ENCODE data around the gene KYNU. TPM values are rescaled to one million over a fixed set of nuclear protein-coding genes. Genes with fewer than 3 reads are reported as not detected.
A peak's percentile ranks its signal among the peaks of the same experiment; 100 is the strongest.
"Not testable (repeated sequence)": the region's sequence is repeated elsewhere in the genome, so short reads cannot be mapped to it uniquely, and the experiment has no call there.

Gene KYNU
- total RNA-seq, result 1 to 10 TPM in 1 of 2 donors, under 1 TPM in 1; 0.61 to 2.3 TPM
- long read RNA-seq, full-length matches to known transcripts, result 1 of 2 reads
- long read RNA-seq, partial matches to known transcripts, result 1 of 2 reads
- long read RNA-seq, other reads (novel, unspliced or antisense), result 0 of 2 reads

DNA sequence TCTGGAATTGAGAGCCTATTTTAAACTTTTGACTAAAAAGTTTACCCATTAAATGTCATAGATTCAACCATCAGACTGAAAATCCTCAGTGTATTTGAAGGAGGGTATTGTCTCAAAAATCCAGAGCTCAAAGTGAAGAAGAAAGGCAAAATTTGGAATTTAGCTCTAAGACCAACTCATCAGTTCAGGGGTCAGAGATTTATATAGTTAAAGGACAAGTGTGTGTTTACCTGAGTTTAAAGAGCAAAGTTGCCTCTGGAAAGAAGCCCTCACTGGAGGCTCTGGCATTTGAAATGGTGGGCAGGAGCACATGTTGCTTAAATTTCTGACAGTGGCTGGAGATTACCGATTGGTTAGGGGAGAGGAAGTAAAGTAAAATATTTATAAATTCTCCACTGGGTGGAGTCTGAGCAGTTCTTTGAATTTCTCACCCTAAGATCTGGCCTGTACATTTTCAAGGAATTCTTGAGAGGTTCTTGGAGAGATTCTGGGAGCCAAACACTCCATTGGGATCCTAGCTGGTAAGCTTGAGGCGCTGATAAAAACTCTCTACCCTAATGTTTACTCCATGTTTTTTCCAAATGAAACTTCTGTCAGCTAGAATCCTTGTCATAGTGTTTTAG is at the start of gene KYNU:
TSS of gene KYNU (plus strand) at position 449 of the 623 bp plus-strand sequence. CDS start 7,704 bp downstream, outside the sequence.
- ATAC-seq (no peak), DNase-seq (no peak)
- intact Hi-C loops (cut with DNase I, micrococcal nuclease), result no loop called here

DNA sequence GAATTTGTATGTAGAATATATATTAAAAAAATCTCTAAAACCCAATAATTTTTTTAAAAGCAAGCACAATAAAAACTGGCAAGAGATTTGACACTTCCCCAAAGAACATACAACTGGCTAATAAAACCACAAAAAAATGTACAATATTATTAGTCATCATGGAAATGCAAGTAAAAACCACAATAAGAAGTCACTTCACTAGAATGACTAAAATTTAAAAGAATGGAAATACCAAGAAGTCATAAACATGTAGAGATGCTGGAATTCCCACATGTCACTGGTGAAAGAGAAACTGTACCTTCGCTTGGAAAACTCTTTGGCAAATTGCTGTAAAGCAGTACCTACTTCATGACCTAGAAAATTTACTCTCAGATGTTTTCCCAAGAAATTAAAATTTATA is 43.4 kb upstream of the KYNU start:
- ATAC-seq (no peak), DNase-seq (no peak)
- intact Hi-C loops (cut with DNase I, micrococcal nuclease), result no loop called here

DNA sequence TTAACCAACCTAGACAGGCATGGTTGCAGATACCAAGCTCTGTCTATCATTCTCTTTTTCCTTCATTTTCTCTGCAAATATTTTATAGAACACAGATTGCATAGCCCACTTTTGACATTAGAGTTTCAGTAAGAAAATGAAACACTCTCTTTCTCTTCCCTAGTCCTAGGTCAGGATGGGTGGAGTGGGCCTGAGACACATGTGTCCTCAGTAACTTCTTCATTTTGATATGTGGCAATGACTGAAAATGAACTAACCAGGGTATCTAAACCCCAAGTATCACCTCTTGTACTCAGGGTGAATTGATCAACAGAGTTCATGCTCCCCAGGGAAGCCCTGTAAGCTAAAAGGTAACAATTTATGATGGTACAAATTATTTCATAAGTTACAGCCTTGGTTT is 37.0 kb upstream of the KYNU start:
- ATAC-seq (no peak), DNase-seq (no peak)
- intact Hi-C loops (cut with DNase I, micrococcal nuclease), result no loop called here

DNA sequence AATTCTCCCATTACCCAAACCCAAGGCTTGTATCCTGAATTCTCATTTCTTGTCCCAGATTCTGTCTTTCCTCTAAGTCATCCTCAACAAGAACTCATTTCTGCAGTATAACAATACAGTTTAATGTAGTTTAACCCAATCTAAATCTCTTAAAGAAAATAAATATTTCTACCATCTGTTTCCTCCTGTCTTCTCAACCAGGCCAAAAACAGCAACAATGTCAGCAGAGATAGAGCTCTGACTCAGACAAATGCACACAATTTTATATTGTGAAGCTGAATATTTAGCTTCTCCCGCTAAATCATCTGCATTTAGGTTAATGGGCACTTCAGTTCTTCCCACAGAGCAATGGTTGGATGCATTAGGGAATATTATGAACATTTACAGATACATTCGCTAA is 35.7 kb upstream of the KYNU start:
- intact Hi-C loops (cut with DNase I, micrococcal nuclease), result no loop called here
- no peak for ATAC-seq
- DNase-seq, result no peak

DNA sequence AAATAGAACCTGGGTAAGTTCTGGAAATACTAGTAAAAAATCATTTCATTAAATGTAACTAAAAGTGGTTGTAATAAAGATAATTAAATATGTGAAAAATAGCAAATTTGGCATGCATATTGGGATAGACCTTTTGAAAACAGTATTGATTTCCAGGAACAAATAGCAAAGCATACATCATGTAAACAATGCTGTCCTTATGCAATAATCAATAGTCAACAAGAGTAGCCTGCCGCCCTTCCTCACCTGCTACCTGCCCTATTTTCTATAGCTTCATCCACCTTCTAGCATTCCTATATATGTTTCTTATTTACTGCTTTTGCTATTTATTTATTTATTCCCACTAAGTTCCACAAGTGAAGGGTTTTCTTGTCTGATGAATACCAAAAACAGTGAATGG is 35.1 kb upstream of the KYNU start:
- no peak for DNase-seq
- intact Hi-C loops (cut with DNase I, micrococcal nuclease), result no loop called here
- no peak for ATAC-seq

DNA sequence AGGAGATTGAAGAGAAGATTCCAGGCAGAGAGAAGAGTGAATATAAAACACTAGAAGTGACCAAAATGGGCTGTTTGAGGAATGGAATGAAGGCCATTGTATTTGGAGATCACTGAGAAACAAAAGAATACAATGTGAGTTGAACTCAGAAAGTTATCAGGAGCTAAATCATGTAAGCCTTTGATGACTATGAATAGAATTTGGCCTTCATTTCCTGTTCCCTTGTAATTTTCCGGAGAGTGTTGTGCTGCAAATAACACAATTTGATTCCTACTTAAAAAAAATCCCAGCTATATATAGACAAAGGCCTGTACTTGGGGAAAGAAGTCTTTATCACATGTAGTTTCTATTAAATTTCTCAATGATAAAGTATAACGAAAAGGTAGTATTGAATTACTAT is 33.7 kb upstream of the KYNU start:
- ATAC-seq (no peak), DNase-seq (no peak)
- intact Hi-C loops (cut with DNase I, micrococcal nuclease), result no loop called here

DNA sequence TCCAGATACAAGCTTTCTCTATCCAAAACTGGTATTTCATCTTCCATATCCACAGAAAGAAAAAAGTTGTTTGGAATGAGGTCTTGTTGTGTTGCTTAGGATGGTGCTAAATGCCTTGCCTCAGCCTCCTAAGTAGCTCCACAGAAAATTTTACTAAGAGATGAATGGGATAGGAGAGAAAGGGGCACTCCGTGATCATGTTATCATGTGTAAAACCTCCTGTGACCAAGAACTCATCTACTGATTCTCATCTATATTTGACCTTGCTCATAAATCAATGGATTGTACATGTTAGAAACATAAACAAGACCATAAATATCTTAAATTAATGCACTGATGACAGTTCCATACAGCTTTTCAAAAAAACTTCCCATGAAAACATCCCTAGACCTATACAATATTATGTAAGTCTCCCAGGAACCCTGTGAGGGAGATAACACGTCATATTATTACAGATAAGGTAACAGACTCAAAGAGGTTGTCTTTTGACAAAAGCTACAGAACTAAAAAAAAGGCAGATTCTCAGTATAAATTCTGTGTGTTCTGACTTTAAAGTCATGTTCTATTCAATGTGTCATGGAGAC is 29.3 kb upstream of the KYNU start:
- intact Hi-C loops (cut with DNase I, micrococcal nuclease), result no loop called here
- DNase-seq (no peak), ATAC-seq (no peak)

DNA sequence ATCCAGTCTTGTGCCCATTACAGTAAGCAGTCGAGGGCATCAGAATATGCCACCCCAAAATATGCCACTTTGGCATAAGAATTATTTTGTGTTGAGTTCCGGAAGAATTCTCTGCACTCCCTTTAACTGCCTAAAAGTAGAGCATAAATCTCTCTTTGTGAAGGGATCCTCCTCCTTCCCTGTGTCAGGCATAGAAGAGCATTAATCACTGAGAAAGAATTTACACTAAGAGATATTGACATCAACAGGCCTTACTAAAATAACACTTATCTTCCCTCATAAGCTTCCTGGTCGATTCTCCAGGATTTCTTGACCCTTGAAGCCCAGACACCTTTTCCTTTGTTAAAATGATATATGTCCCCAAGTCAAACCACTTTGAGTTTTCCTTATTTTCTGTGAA is 27.6 kb upstream of the KYNU start:
- DNase-seq (no peak), ATAC-seq (no peak)
- intact Hi-C loops (cut with DNase I, micrococcal nuclease), result no loop called here

DNA sequence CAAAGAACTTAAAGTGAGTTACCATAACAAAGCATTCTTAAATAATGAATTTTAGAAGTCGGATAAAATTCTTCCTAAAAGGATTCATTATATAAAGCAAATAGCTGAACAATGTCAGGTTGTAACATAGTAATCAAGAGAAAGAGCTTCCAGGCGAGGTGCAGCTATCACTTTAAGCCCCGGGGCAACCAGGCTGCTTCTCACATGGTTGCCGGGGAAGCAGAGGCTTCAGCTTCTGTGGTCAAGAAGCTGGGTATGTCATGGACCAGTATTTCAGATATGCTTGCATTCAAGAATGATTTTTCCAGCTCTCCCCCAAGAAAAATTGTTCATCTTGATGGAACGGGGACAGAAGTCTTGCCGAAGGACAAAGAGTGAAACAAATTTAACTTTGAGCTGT is 23.6 kb upstream of the KYNU start:
- DNase-seq (no peak), ATAC-seq (no peak)
- intact Hi-C loops (cut with DNase I, micrococcal nuclease), result no loop called here

DNA sequence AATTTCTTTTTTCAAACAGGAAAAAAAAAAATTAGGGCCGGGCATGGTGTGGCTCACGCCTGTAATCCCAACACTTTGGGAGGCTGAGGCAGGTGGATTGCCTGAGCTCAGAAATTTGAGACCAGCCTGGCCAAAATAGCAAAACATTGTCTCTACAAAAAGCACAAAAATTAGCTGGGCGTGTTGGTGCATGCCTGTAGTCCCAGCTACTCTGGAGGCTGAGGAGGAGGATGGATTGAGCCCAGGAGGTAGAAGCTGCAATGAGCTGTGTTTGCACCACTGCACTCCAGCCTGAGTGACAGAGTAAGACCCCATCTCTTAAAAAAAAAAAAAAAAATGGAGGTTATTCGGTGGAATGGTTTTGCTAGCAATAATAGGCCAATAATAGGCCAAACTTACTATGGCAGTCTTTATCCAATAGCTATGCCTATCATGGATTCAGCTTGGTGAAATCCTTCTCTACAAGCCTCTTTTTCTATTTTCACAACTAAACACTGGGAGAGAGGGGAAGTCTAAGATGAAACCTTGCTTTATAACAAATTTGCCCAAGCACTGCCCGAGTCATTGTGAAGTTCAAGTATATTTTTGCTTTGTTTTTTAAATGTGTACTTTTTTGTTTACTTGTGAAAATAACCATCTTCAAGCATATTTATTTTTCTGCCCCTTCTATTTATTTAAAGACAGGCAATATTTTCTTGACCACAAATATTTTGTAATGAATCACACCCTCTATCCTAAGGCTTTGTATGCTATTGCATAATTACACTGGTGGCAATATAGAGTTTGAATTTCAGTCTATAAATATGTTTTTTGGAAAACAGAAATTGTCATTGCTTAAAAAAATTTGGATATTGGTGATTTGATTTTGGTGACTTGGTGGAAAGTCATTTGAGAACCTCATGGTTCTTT is 20.0 kb upstream of the KYNU start:
- DNase-seq (no peak), ATAC-seq (no peak)
- intact Hi-C loops (cut with DNase I, micrococcal nuclease), result no loop called here

DNA sequence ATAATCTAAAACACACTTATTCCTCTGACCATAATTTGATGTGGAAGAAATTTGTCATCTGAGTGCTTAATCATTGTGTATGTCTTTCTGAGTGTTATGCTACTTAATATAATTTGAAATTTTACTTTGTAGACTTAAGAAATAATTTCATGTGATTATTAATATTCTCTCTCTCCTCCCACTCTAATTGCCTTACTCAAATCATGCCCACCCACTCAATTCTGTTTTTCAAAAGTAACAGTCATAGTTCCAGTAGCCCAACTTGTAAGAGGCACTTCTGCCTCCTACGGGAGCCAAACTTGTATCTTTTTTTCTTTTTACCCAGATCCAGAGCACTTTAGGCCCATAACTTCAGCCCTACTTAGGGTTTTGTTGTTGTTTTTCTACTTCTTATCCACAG is 18.5 kb upstream of the KYNU start:
- DNase-seq, result no peak
- no peak for ATAC-seq
- intact Hi-C loops (cut with DNase I, micrococcal nuclease), result no loop called here

DNA sequence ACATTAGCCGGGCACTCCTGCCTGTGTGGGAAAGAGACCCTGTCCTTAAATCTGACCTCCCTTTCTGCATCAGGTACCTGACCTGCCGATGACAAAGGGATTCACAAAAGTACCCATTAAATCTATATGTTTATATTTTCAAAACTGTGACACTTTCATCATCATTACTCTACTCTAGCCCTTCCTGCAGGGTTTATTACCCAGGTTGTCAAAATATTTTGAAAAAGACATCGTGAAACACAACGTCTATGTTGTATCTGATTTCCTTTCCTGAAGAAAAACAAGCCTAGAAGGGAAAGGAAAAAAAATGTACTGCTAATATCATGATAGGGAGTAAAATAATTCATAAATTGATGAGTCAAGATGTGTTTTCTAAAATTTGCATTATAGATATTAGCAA is 15.2 kb upstream of the KYNU start:
- DNase-seq (no peak), ATAC-seq (no peak)
- intact Hi-C loops (cut with DNase I, micrococcal nuclease), result no loop called here

DNA sequence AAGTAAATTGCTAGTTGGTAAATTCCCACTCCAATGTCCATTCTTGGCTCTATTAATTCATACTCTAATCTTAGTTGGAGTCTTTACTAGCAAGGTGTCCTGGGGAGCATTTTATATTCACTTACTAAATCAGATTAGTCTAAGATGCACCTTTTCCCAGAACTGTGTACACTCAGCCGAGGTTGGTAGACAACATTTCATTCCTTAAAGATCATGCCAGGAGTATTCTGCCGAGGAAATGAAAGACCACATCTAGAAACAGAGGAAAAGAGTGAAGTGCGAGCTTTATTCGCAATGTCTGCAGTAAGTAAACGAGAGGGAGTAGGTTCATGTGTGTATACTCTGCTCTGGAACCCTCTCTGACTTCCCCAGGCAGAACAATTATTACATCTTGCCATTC is 14.6 kb upstream of the KYNU start:
- intact Hi-C loops (cut with DNase I, micrococcal nuclease), result no loop called here
- no peak for ATAC-seq
- DNase-seq, result no peak

DNA sequence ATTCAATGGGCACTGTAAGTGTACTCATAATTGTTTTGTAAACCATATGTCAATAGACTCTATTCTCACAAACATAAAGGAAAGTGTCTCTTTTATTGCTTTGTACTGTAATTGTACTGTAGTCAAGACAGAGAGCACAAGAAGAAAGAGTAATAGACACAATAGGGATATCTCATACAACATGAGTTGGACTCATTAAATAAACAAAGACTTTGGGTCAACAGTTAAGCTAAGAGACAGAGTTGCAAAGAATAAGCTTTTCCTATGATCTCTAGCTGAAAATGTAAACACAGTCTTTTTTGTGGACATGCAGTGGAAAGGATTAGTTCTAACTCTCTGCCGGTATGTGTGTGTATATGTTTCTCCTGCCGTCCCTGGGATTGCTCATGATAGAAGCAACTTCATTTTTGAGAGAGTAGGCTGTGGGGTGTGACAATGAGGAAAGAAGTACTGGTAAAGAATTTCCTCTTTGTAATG is 13.9 kb upstream of the KYNU start:
- DNase-seq, result no peak
- peak; percentile 51 for ATAC-seq

DNA sequence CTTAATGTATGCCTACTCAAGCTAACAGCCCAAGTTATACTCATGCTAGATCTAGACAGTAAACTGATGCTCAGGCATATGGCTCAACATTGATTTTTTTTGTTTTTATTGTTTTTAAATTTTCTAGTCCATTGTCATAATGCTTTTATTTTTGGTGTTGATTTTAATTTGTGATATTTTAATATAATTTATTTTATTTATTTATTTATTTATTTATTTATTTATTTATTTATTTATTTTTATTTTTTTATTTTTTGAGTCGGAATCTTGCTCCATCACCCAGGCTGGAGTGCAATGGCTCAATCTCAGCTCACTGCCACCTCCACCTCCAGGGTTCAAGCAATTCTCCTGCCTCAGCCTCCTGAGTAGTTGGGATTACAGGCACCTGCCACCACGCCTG is 12.9 kb upstream of the KYNU start:
- ATAC-seq; intact Hi-C loops (cut with DNase I, micrococcal nuclease); DNase-seq: not testable (repeated sequence)

More for the DNA sequence above, 13.9 kb upstream of the KYNU start:
- intact Hi-C loops (cut with DNase I, micrococcal nuclease), result no loop called here

DNA sequence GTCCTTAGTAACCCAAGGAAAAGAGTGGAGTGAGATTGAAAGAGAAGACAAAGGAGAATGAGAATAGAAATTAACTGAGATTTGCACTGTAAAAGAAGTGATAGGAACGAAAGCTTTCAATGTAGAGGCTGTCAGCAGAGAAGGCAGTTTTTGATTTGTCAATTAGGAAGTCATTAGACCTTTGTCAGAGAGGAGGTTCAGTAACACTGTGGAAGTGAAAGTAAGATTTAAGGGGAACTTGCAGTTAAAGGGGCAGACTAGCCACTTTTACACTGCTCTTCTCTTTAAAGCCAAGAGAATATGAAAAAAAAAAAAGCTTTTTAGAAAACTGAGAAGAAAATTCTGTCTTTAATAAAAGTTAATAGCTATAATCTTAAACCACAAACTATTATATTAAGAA is 11.5 kb upstream of the KYNU start:
- intact Hi-C loops (cut with DNase I, micrococcal nuclease), result no loop called here
- DNase-seq (no peak), ATAC-seq (no peak)

DNA sequence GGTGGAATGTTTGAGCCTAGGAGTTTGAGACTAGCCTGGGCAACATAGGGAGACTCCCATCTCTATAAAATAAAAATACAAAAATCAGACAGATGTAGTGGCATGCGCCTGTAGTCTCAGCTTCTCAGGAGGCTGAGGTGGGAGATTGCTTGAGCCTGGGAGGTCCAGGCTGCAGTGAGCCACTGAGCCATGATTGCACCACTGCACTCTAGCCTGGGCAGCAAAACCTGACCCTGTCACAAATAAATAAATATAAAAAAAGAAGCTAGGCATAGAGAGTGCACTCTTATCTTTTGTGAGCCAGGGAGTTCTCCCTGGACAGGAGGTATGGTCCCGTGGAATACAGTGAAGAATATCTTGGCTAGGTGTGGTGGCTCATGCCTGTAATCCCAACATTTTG is 11.0 kb upstream of the KYNU start:
- DNase-seq, result no peak
- ATAC-seq, result no peak
- intact Hi-C loops (cut with DNase I, micrococcal nuclease), result no loop called here

DNA sequence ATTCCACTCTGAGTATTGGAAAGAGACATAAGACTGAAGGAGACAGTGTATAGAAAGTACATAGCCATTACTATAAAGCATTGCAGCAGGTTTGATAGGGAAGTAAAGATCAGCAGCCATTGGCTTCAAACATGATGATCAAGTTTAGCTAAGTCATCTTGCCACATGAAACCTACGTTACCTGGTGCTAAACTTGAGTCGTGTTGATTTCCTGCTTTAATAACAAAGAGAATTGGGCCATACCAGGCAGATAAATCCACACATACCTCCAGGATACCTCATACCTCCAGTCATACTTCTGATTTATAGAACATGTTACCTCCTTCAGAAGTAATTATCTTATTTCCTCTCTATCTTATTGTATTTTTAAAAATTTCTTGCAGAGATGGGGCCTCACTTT is 10.3 kb upstream of the KYNU start:
- ATAC-seq, result no peak
- DNase-seq, result no peak
- intact Hi-C loops (cut with DNase I, micrococcal nuclease), result no loop called here

DNA sequence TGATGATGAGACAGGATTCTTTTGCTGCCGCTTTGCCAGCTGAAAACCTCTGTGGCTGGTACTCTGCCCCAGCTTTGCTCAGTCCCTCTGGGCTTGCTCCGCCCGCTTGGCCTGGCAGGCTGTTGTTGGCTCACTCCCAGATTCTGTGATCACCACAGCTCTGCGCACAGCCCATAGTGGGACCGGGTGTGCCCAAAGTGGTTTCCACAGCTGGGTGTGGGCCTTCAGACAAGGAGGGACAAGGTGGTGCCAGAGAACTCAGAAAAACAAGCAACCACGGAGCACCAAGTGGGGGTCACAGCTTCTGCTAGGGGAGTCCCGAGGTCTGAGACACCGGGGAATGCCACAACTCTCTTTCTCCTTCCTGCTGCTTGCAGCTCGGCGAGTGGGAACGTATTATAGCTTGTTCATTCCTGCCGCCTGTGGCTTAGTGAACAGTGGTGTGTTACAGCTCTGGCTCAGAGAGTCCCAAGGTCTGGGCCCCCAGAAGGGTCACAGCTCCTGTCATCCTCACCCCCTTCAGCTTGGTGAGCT is 9.2 kb upstream of the KYNU start:
- intact Hi-C loops (cut with DNase I, micrococcal nuclease), result no loop called here
- peak; percentile 95 for ATAC-seq
- peak; percentile 75 to 86 for DNase-seq

DNA sequence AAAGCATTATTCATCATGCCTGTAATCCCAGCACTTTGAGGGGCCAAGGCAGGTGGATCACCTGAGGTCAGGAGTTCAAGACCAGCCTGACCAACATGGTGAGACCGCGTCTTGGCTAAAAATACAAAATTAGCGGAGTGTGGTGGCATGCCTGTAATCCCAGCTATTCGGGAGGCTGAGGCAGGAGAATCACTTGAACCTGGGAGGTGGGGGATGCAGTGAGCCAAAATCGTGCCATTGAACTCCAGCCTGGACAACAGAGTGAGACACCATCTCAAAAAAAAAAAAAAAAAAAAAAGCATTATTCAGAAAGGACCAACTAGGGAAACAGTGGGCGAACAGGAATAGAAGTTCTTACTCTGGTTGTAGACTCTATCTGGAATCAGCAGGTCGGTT is 8.4 kb upstream of the KYNU start:
- ATAC-seq; intact Hi-C loops (cut with DNase I, micrococcal nuclease); DNase-seq: not testable (repeated sequence)

Data from left colon (tissue), 2 donors.